Caco-2 (cell line): ENCODE results near the gene ZBTB47. TPM values are rescaled to one million over a fixed set of nuclear protein-coding genes. Genes with fewer than 3 reads are reported as not detected.

Experiments used
- BruUV-seq: library from RNA; stranded (reverse); fragments of 400-500 nt; replicated peaks from 2 replicates; lab custom pipeline; 2021; lab: Mats Ljungman, UMichigan
- CTCF ChIA-PET: fragments of 300-600 bp; sonication (Branson Sonifier 250); formaldehyde crosslinking; loops from one replicate; lab custom pipeline; 2022; ENCODE audit warnings: antibody characterized with exemption; lab: Charles Lee
- POLR2A ChIA-PET: fragments of 300-600 bp; sonication (Branson Sonifier 250); formaldehyde crosslinking; loops from one replicate; lab custom pipeline; 2022; ENCODE audit warnings: antibody characterized with exemption; lab: Charles Lee
- DNase-seq, 2 experiments: peaks; one replicate each; pipeline versions ENCODE4 v3.0.0 to v3.0.0-alpha.2; 2020 to 2022
- H3K27me3 ChIP-seq: replicated peaks from 2 replicates; pipeline ENCODE4 v1.6.0; 2011; ENCODE audit warnings: low read length; ENCODE audit not compliant: control insufficient read depth, insufficient read depth
- H3K36me3 ChIP-seq: 2 replicates; pipeline ENCODE4 v1.5.1; 2011; ENCODE audit warnings: low read length; ENCODE audit not compliant: control insufficient read depth, insufficient read depth
- H3K4me1 ChIP-seq: fragments of 250-450 bp; sonication (Bioruptor Pico); 2 replicates; pipeline ENCODE4 v1.5.1; 2020; ENCODE audit warnings: mild to moderate bottlenecking
- H3K4me3 ChIP-seq: 2 replicates; pipeline ENCODE4 v1.5.1; 2011; ENCODE audit warnings: low read depth, mild to moderate bottlenecking, control low read depth, low read length
- H3K9me3 ChIP-seq: fragments of 250-450 bp; sonication (Bioruptor Pico); 2 replicates; pipeline ENCODE4 v1.5.1; 2020; ENCODE audit warnings: mild to moderate bottlenecking, moderate library complexity
- H3K27ac Mint-ChIP-seq: one replicate; pipeline ENCODE4 v1.8.0; 2022; ENCODE audit warnings: mixed read lengths; ENCODE audit not compliant: unreplicated experiment
- H3K27me3 Mint-ChIP-seq: one replicate; pipeline ENCODE4 v1.8.0; 2022; ENCODE audit warnings: mixed read lengths; ENCODE audit not compliant: insufficient read depth, unreplicated experiment
- H3K36me3 Mint-ChIP-seq: one replicate; pipeline ENCODE4 v1.8.0; 2022; ENCODE audit warnings: mild to moderate bottlenecking, mixed read lengths; ENCODE audit not compliant: insufficient read depth, unreplicated experiment
- H3K4me1 Mint-ChIP-seq: one replicate; pipeline ENCODE4 v1.8.0; 2022; ENCODE audit warnings: low read depth, mixed read lengths; ENCODE audit not compliant: unreplicated experiment
- H3K4me3 Mint-ChIP-seq: one replicate; pipeline ENCODE4 v1.8.0; 2022; ENCODE audit warnings: mild to moderate bottlenecking, moderate library complexity, mixed read lengths; ENCODE audit not compliant: unreplicated experiment
- H3K9me3 Mint-ChIP-seq: one replicate; pipeline ENCODE4 v1.8.0; 2022; ENCODE audit warnings: mixed read lengths; ENCODE audit not compliant: unreplicated experiment
- CTCF ChIP-seq, 2 experiments: fragments of 200-600 bp in 1 of 2; IDR thresholded peaks; 1 replicate in 1 of 2; 2 replicates in 1 of 2; pipeline versions ENCODE4 v1.5.1 to v1.8.0; 2011 to 2022; ENCODE audit warnings: antibody characterized with exemption in 1 of 2, control low read depth in 1 of 2, inconsistent platforms in 1 of 2, low read depth in 1 of 2, low read length in 1 of 2, mild to moderate bottlenecking in 1 of 2, moderate library complexity in 1 of 2; ENCODE audit not compliant: insufficient read depth in 1 of 2, severe bottlenecking in 1 of 2, unreplicated experiment in 1 of 2
- intact Hi-C: fragments of 100-400 bp; cut with micrococcal nuclease; formaldehyde crosslinking; loops from one replicate; pipeline ENCODE4 v1.10.0; 2022; ENCODE audit not compliant: unreplicated experiment
- total RNA-seq: library from RNA; stranded (reverse); gene quantifications from 2 replicates; pipeline ENCODE4 v1.2.3, GENCODE V29; 2022

The ZBTB47 gene
- total RNA-seq, 1 experiment from 2014 or later, result 4.8 TPM

- peaks cover 6% of the 10 kb centered on the region for H3K36me3 ChIP-seq
- Mint-ChIP-seq H3K4me1 (no peaks in the 10 kb centered on the region), H3K36me3 (peaks cover 25% of the 10 kb centered on the region), H3K4me3 (no peak overlapping the region), H3K27ac (no peak overlapping the region), H3K9me3 (no peaks in the 10 kb centered on the region), H3K27me3 (no peaks in the 10 kb centered on the region)
- H3K4me1 ChIP-seq, result no peaks in the 10 kb centered on the region
- H3K4me3 ChIP-seq, result no peak overlapping the region
- intact Hi-C loops, result no loop called here
- CTCF ChIA-PET, result no interaction called here
- H3K9me3 ChIP-seq, result no peaks in the 10 kb centered on the region
- BruUV-seq, result no TSS peak
- TF ChIP-seq CTCF (IDR thresholded peaks at IDR 0.05; ENCODE audit: insufficient read depth in 1 of 2, low read depth in 1 of 2, low read length in 1 of 2, severe bottlenecking in 1 of 2, unreplicated experiment in 1 of 2), result no peak
- DNase-seq, result no peak
- H3K27me3 ChIP-seq, result no peaks in the 10 kb centered on the region
- POLR2A ChIA-PET, result no interaction called here
Measured at GRCh38 chr3:42640771-42641370, 12.6 kb upstream of the ZBTB47 start.

DNA sequence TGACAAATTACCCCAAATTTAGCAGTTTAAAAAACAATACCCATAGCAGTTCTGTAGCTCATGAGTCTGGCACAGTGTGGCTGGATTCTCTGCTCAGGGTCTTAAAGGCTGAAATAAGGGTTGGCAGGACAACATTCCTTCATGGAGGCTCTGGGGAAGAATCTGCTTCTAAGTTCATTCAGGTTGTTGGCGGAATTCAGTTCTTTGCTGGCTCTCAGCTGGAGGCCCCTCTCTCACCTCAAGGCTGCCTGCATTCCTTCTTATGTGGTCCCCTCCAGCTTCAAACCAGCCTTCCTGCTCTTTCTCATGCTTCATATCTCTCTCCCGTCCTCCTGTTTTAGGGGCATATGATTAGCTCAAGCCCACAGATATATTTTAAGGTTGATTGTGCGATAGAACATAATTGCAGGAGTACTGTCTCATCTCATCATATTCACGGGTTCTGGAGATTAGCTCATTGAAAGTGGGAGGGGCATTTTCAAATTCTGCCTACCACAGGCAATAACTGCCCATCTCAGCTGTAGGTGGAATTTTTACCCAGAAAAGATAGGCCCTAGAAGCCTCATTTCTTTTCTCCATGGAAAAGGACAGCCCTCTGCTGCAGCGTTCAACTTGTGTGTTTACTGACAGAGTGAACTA, 5.6 kb upstream of the ZBTB47 start:
- H3K36me3 Mint-ChIP-seq, result peaks cover 74% of the 10 kb centered on the region
- no peak overlapping the region for H3K27ac Mint-ChIP-seq
- TF ChIP-seq CTCF (IDR thresholded peaks at IDR 0.05; ENCODE audit: insufficient read depth in 1 of 2, low read depth in 1 of 2, low read length in 1 of 2, severe bottlenecking in 1 of 2, unreplicated experiment in 1 of 2), result no peak
- H3K4me3 ChIP-seq, result no peak overlapping the region
- no peaks in the 10 kb centered on the region for H3K27me3 ChIP-seq
- no peaks in the 10 kb centered on the region for H3K9me3 Mint-ChIP-seq
- ChIA-PET POLR2A (no interaction called here), CTCF (interaction anchor here (1.0 kb wide), 1 partner anchor 102 kb away, joined by 3 read pairs; no protein-coding TSS in a partner anchor)
- peaks cover 4% of the 10 kb centered on the region for H3K4me1 ChIP-seq
- BruUV-seq, result no TSS peak
- H3K27me3 Mint-ChIP-seq, result no peaks in the 10 kb centered on the region
- no peak for DNase-seq
- H3K36me3 ChIP-seq, result peaks cover under 1% of the 10 kb centered on the region; the same call in 1 of the 2 replicates
- no peaks in the 10 kb centered on the region for H3K4me1 Mint-ChIP-seq
- no peak overlapping the region for H3K4me3 Mint-ChIP-seq
- intact Hi-C loops, result no loop called here
- no peaks in the 10 kb centered on the region for H3K9me3 ChIP-seq

- Mint-ChIP-seq H3K4me1 (no peaks in the 10 kb centered on the region), H3K9me3 (no peaks in the 10 kb centered on the region), H3K27me3 (no peaks in the 10 kb centered on the region), H3K27ac (no peak overlapping the region), H3K36me3 (peaks cover 72% of the 10 kb centered on the region), H3K4me3 (no peak overlapping the region)
- Histone ChIP-seq H3K27me3 (no peaks in the 10 kb centered on the region), H3K4me1 (peaks cover 11% of the 10 kb centered on the region), H3K4me3 (no peak overlapping the region), H3K36me3 (no peaks in the 10 kb centered on the region; the same call in 1 of the 2 replicates), H3K9me3 (no peaks in the 10 kb centered on the region)
- BruUV-seq, result no TSS peak
- intact Hi-C loops, result no loop called here
- CTCF ChIA-PET, result interaction anchor here (1.0 kb wide), 1 partner anchor 101 kb away, joined by 3 read pairs; no protein-coding TSS in a partner anchor
- DNase-seq, result no peak
- POLR2A ChIA-PET, result no interaction called here
- TF ChIP-seq CTCF (IDR thresholded peaks at IDR 0.05; ENCODE audit: insufficient read depth in 1 of 2, low read depth in 1 of 2, low read length in 1 of 2, severe bottlenecking in 1 of 2, unreplicated experiment in 1 of 2), result no peak
Measured at GRCh38 chr3:42649006-42649405, 4.5 kb upstream of the ZBTB47 start.
